Duodenal mucosa (tissue), 2 donors: Measurements from ENCODE around the gene RIC8B.
A peak's percentile ranks its signal among the peaks of the same experiment; 100 is the strongest.
"Not testable (repeated sequence)": the region's sequence is repeated elsewhere in the genome, so short reads cannot be mapped to it uniquely, and the experiment has no call there.

Experiments used
- H3K27ac ChIP-seq: one replicate; pipeline ENCODE4 v1.7.0; 2013; ENCODE audit warnings: low read depth, low read length
- H3K27me3 ChIP-seq, 2 donors: one replicate each; pipeline ENCODE4 v1.7.0; 2013; ENCODE audit warnings: low read length in 2 of 2, control low read depth in 1 of 2; ENCODE audit not compliant: insufficient read depth in 2 of 2, control insufficient read depth in 1 of 2
- H3K36me3 ChIP-seq, 2 donors: one replicate each; pipeline ENCODE4 v1.7.0; 2013; ENCODE audit warnings: low read length in 2 of 2, control low read depth in 1 of 2; ENCODE audit not compliant: insufficient read depth in 2 of 2, control insufficient read depth in 1 of 2
- H3K4me1 ChIP-seq, 2 donors: one replicate each; pipeline ENCODE4 v1.7.0; 2013; ENCODE audit warnings: low read length in 2 of 2, control low read depth in 1 of 2; ENCODE audit not compliant: insufficient read depth in 2 of 2, control insufficient read depth in 1 of 2
- H3K4me3 ChIP-seq, 2 donors: one replicate each; pipeline ENCODE4 v1.7.0; 2013; ENCODE audit warnings: low read length in 2 of 2, low read depth in 1 of 2
- H3K9ac ChIP-seq, 2 donors: one replicate each; pipeline ENCODE4 v1.7.0; 2013; ENCODE audit warnings: low read length in 2 of 2, low read depth in 1 of 2
- H3K9me3 ChIP-seq, 2 donors: one replicate each; pipeline ENCODE4 v1.7.0; 2013; ENCODE audit warnings: low read length in 2 of 2, control low read depth in 1 of 2; ENCODE audit not compliant: control insufficient read depth in 1 of 2

RIC8B gene

GRCh38 chr12:106774005-106774807, at the start of gene RIC8B:
TSS of gene RIC8B (plus strand) at chr12:106774682. CDS start at chr12:106774746, 64 bp downstream.
- peak within 1 kb of the TSS; percentile 88 to 90 for H3K4me3 ChIP-seq
- peaks cover 28 to 29% of the 10 kb centered on the region in 2 donors for H3K4me1 ChIP-seq
- no peaks in the 10 kb centered on the region for H3K27me3 ChIP-seq
- peak within 1 kb of the TSS; percentile 76 to 82 for H3K9ac ChIP-seq
- H3K9me3 ChIP-seq, result no peaks in the 10 kb centered on the region
- H3K27ac ChIP-seq, result peak within 1 kb of the TSS; percentile 96
- H3K36me3 ChIP-seq, result no peaks in the 10 kb centered on the region

- Histone ChIP-seq H3K4me3 (no peak overlapping the region), H3K27me3 (peaks cover 0 to 2% of the 10 kb centered on the region in 2 donors), H3K9me3 (no peaks in the 10 kb centered on the region), H3K27ac (no peak overlapping the region), H3K9ac (no peak overlapping the region), H3K36me3 (no peaks in the 10 kb centered on the region), H3K4me1 (peaks cover 8 to 12% of the 10 kb centered on the region in 2 donors)
Measured at GRCh38 chr12:106724934-106725333, 49.5 kb upstream of the RIC8B start.

GRCh38 chr12:106726603-106727202, 47.8 kb upstream of the RIC8B start:
- H3K27me3 ChIP-seq, H3K27ac ChIP-seq, H3K9ac ChIP-seq, H3K9me3 ChIP-seq, H3K36me3 ChIP-seq, H3K4me3 ChIP-seq: not testable (repeated sequence)
- peaks cover 8 to 12% of the 10 kb centered on the region in 2 donors for H3K4me1 ChIP-seq

GRCh38 chr12:106729611-106730010, 44.9 kb upstream of the RIC8B start:
- Histone ChIP-seq H3K4me3 (no peak overlapping the region), H3K9me3 (no peaks in the 10 kb centered on the region), H3K36me3 (no peaks in the 10 kb centered on the region), H3K27ac (no peak overlapping the region), H3K4me1 (no peaks in the 10 kb centered on the region), H3K9ac (no peak overlapping the region), H3K27me3 (no peaks in the 10 kb centered on the region)

GRCh38 chr12:106732890-106733289, 41.6 kb upstream of the RIC8B start:
- H3K4me3 ChIP-seq, result no peak overlapping the region
- no peaks in the 10 kb centered on the region for H3K4me1 ChIP-seq
- no peaks in the 10 kb centered on the region for H3K9me3 ChIP-seq
- no peak overlapping the region for H3K9ac ChIP-seq
- no peak overlapping the region for H3K27ac ChIP-seq
- no peaks in the 10 kb centered on the region for H3K36me3 ChIP-seq
- H3K27me3 ChIP-seq, result no peaks in the 10 kb centered on the region

- Histone ChIP-seq H3K27ac (no peak overlapping the region), H3K4me3 (no peak overlapping the region), H3K27me3 (no peaks in the 10 kb centered on the region), H3K4me1 (no peaks in the 10 kb centered on the region), H3K9ac (no peak overlapping the region), H3K36me3 (no peaks in the 10 kb centered on the region), H3K9me3 (no peaks in the 10 kb centered on the region)
Measured at GRCh38 chr12:106733660-106734059, 40.8 kb upstream of the RIC8B start.

- Histone ChIP-seq H3K27me3 (no peaks in the 10 kb centered on the region), H3K4me1 (peaks cover 5 to 10% of the 10 kb centered on the region in 2 donors), H3K36me3 (no peaks in the 10 kb centered on the region), H3K27ac (no peak overlapping the region), H3K9ac (no peak overlapping the region), H3K9me3 (no peaks in the 10 kb centered on the region), H3K4me3 (no peak overlapping the region)
Measured at GRCh38 chr12:106736051-106736957, 38.2 kb upstream of the RIC8B start.

- Histone ChIP-seq H3K4me3 (no peak overlapping the region), H3K4me1 (peaks cover 5 to 10% of the 10 kb centered on the region in 2 donors), H3K9ac (no peak overlapping the region), H3K36me3 (no peaks in the 10 kb centered on the region), H3K9me3 (no peaks in the 10 kb centered on the region), H3K27ac (no peak overlapping the region), H3K27me3 (no peaks in the 10 kb centered on the region)
Measured at GRCh38 chr12:106739318-106739717, 35.2 kb upstream of the RIC8B start.

GRCh38 chr12:106739815-106740530, 34.5 kb upstream of the RIC8B start:
- H3K36me3 ChIP-seq, result no peaks in the 10 kb centered on the region
- H3K27me3 ChIP-seq, result no peaks in the 10 kb centered on the region
- no peaks in the 10 kb centered on the region for H3K9me3 ChIP-seq
- H3K9ac ChIP-seq, result no peak overlapping the region
- no peak overlapping the region for H3K27ac ChIP-seq
- no peak overlapping the region for H3K4me3 ChIP-seq
- peaks cover 5 to 10% of the 10 kb centered on the region in 2 donors for H3K4me1 ChIP-seq
